SK-N-SH (cell line): ENCODE results near the gene G3BP1. TPM values are rescaled to one million over a fixed set of nuclear protein-coding genes. Genes with fewer than 3 reads are reported as not detected.

Experiments used
- CTCF ChIA-PET: fragments of 300-600, 350-600 bp; formaldehyde crosslinking; extraction: SDS; loops from one replicate; lab custom pipeline; 2021; lab: Yijun Ruan, JAX
- POLR2A ChIA-PET: fragments of 350-600 bp; sonication (Branson Sonifier 250); formaldehyde crosslinking; extraction: SDS; loops from one replicate; lab custom pipeline; 2020; ENCODE audit warnings: antibody characterized with exemption, inconsistent platforms; lab: Yijun Ruan, JAX
- DNase-seq: peaks from one replicate; pipeline ENCODE4 v3.0.0; 2012
- H2AFZ ChIP-seq: fragments of 200-600 bp; sonication (generic); 2 replicates; pipeline ENCODE4 v1.8.1; 2016; ENCODE audit warnings: antibody characterized with exemption, mild to moderate bottlenecking, low read depth
- H3F3A ChIP-seq: fragments of 200-600 bp; sonication (generic); replicated peaks from 2 replicates; pipeline ENCODE3; 2016; ENCODE audit warnings: antibody characterized with exemption, mild to moderate bottlenecking; ENCODE audit not compliant: insufficient read depth
- H3K27ac ChIP-seq, 2 experiments: fragments of 200-500 bp in 1 of 2; fragments of 200-600 bp in 1 of 2; sonication (Bioruptor generic) in 1 of 2; sonication (generic), shearing (Covaris generic) in 1 of 2; 2 replicates each; pipeline versions ENCODE4 v1.5.1 to v1.6.1; 2014 to 2016; ENCODE audit warnings: low read depth in 2 of 2, inconsistent platforms in 1 of 2, low read length in 1 of 2, mild to moderate bottlenecking in 1 of 2, mixed read lengths in 1 of 2
- H3K27me3 ChIP-seq: fragments of 200-600 bp; sonication (generic), shearing (Covaris generic); 2 replicates; pipeline ENCODE4 v1.6.1; 2016; ENCODE audit warnings: mixed run types; ENCODE audit not compliant: insufficient read depth
- H3K36me3 ChIP-seq, 2 experiments: fragments of 200-500 bp in 1 of 2; fragments of 200-600 bp in 1 of 2; sonication (Bioruptor generic) in 1 of 2; sonication (generic) in 1 of 2; replicated peaks in 1 of 2; 2 replicates each; pipeline versions ENCODE3 to v1.5.1; 2014 to 2016; ENCODE audit warnings: low read length in 1 of 2, mild to moderate bottlenecking in 1 of 2; ENCODE audit not compliant: insufficient read depth in 2 of 2, control insufficient read depth in 1 of 2
- H3K4me1 ChIP-seq, 2 experiments: fragments of 200-500 bp in 1 of 2; fragments of 200-600 bp in 1 of 2; sonication (Bioruptor generic) in 1 of 2; sonication (generic), shearing (Covaris generic) in 1 of 2; 2 replicates each; pipeline versions ENCODE4 v1.5.1 to v1.6.1; 2014 to 2016; ENCODE audit warnings: low read depth in 1 of 2, low read length in 1 of 2, mixed run types in 1 of 2; ENCODE audit not compliant: insufficient read depth in 2 of 2, control insufficient read depth in 1 of 2
- H3K4me2 ChIP-seq: fragments of 200-600 bp; sonication (generic), shearing (Covaris generic); 2 replicates; pipeline ENCODE4 v1.6.1; 2017; ENCODE audit warnings: mixed run types
- H3K4me3 ChIP-seq, 2 experiments: fragments of 200-500 bp in 1 of 2; fragments of 200-600 bp in 1 of 2; sonication (Bioruptor generic) in 1 of 2; sonication (generic), shearing (Covaris generic) in 1 of 2; 2 replicates each; pipeline versions ENCODE4 v1.5.1 to v1.8.1; 2014 to 2016; ENCODE audit warnings: low read depth in 2 of 2, inconsistent platforms in 1 of 2, low read length in 1 of 2, mild to moderate bottlenecking in 1 of 2, mixed read lengths in 1 of 2, moderate library complexity in 1 of 2
- H3K79me2 ChIP-seq: fragments of 200-600 bp; sonication (generic); 2 replicates; pipeline ENCODE4 v1.8.1; 2017; ENCODE audit warnings: mild to moderate bottlenecking; ENCODE audit not compliant: insufficient read depth
- H3K9ac ChIP-seq: fragments of 200-600 bp; sonication (generic); 2 replicates; pipeline ENCODE4 v1.6.1; 2017; ENCODE audit warnings: mixed run types
- H3K9me2 ChIP-seq: fragments of 200-600 bp; sonication (generic); 2 replicates; pipeline ENCODE4 v1.6.1; 2017; ENCODE audit warnings: mixed run types
- H3K9me3 ChIP-seq: fragments of 200-600 bp; sonication (generic); 2 replicates; pipeline ENCODE4 v1.6.1; 2017; ENCODE audit warnings: mixed run types, mild to moderate bottlenecking, moderate library complexity
- H4K20me1 ChIP-seq: fragments of 200-600 bp; sonication (generic); 2 replicates; pipeline ENCODE4 v1.6.1; 2017; ENCODE audit warnings: mild to moderate bottlenecking, mixed run types; ENCODE audit not compliant: insufficient read depth
- EP300 ChIP-seq, 2 experiments: IDR thresholded peaks; 2 replicates each; pipeline versions ENCODE4 v1.4.0 to v1.6.1; 2012; ENCODE audit warnings: borderline replicate concordance in 1 of 2, low read depth in 1 of 2, low read length in 1 of 2
- FOSL2 ChIP-seq: IDR thresholded peaks from 2 replicates; pipeline ENCODE4 v1.4.0; 2012; ENCODE audit warnings: low read depth, mild to moderate bottlenecking, moderate library complexity, borderline replicate concordance
- FOXJ3 ChIP-seq: sonication (generic); formaldehyde crosslinking; IDR thresholded peaks from 2 replicates; pipeline ENCODE4 v1.5.1; 2020; ENCODE audit warnings: mild to moderate bottlenecking, missing genetic modification reagents
- GATA2 ChIP-seq: sonication (generic); formaldehyde crosslinking; IDR thresholded peaks from 2 replicates; pipeline ENCODE4 v1.5.0; 2020; ENCODE audit warnings: mild to moderate bottlenecking, missing genetic modification reagents
- JUND ChIP-seq: IDR thresholded peaks from 2 replicates; pipeline ENCODE4 v1.4.0; 2012
- MAX ChIP-seq: IDR thresholded peaks from 2 replicates; pipeline ENCODE4 v1.4.0; 2012; ENCODE audit warnings: low read depth
- MEF2A ChIP-seq: IDR thresholded peaks from 2 replicates; pipeline ENCODE4 v1.4.0; 2012; ENCODE audit warnings: low read depth, borderline replicate concordance
- MXI1 ChIP-seq: IDR thresholded peaks from 2 replicates; pipeline ENCODE4 v1.6.1; 2012; ENCODE audit warnings: mild to moderate bottlenecking, low read depth, low read length, improper control_type of control experiment
- NRF1 ChIP-seq: IDR thresholded peaks from 2 replicates; pipeline ENCODE4 v1.6.1; 2012; ENCODE audit warnings: low read depth, mild to moderate bottlenecking, low read length
- RAD21 ChIP-seq: IDR thresholded peaks from 2 replicates; pipeline ENCODE4 v1.6.1; 2012; ENCODE audit warnings: mild to moderate bottlenecking, low read length
- RCOR1 ChIP-seq: fragments of 150-350 bp; IDR thresholded peaks from 2 replicates; pipeline ENCODE4 v1.6.1; 2017; ENCODE audit warnings: antibody characterized with exemption, low read length
- SIN3A ChIP-seq: IDR thresholded peaks from 2 replicates; pipeline ENCODE4 v1.6.1; 2012; ENCODE audit warnings: low read depth, mild to moderate bottlenecking, low read length, moderate library complexity, borderline replicate concordance
- TAF1 ChIP-seq: IDR thresholded peaks from 2 replicates; pipeline ENCODE4 v1.6.1; 2012; ENCODE audit warnings: low read depth, mild to moderate bottlenecking, low read length, moderate library complexity, borderline replicate concordance
- TCF12 ChIP-seq: IDR thresholded peaks from 2 replicates; pipeline ENCODE4 v1.4.0; 2012
- TEAD4 ChIP-seq: IDR thresholded peaks from 2 replicates; pipeline ENCODE4 v1.4.0; 2012; ENCODE audit warnings: mild to moderate bottlenecking, borderline replicate concordance; ENCODE audit not compliant: insufficient read depth
- USF2 ChIP-seq: fragments of 150-350 bp; IDR thresholded peaks from 2 replicates; pipeline ENCODE4 v1.6.1; 2017; ENCODE audit warnings: antibody characterized with exemption, low read length, low read depth, borderline replicate concordance
- YY1 ChIP-seq: IDR thresholded peaks from 2 replicates; pipeline ENCODE4 v1.4.0; 2012; ENCODE audit warnings: low read depth, mild to moderate bottlenecking
- WGBS: methylation state at CpG from one replicate; pipeline ENCODE4 v1.1.6; 2017; ENCODE audit warnings: low lambda C conversion rate; 5-methylcytosine and 5-hydroxymethylcytosine counted together
- polyA plus RNA-seq, 3 experiments: library from polyadenylated mRNA; depleted of rRNA; stranded (reverse); fragments of >200 nt; gene quantifications; 2 replicates each; pipeline ENCODE4 v1.2.3, GENCODE V29; 2012
- TF ChIP-seq, protein P1 (sequence below): IDR thresholded peaks from 2 replicates; pipeline ENCODE4 v1.4.0; 2012; ENCODE audit warnings: low read depth, borderline replicate concordance
- TF ChIP-seq, protein P2 (sequence below): fragments of 150-350 bp; IDR thresholded peaks from 2 replicates; pipeline ENCODE4 v1.6.1; 2016; ENCODE audit warnings: mild to moderate bottlenecking, low read depth, low read length

The G3BP1 gene
- polyA plus RNA-seq, 1 of the 3 experiments (the other 2 are of a cell fraction), result 21.7 TPM

GRCh38 chr5:151751091-151751490 lies 20.7 kb upstream of the G3BP1 start:
- POLR2A ChIA-PET, result interaction anchor here (1.5 kb wide), 1 partner anchor 20 kb away, joined by 6 read pairs; the partner anchor contains the start of gene G3BP1
- H3K79me2 ChIP-seq, result peaks cover 81% of the 10 kb centered on the region
- H3K27ac ChIP-seq, result no peak overlapping the region

GRCh38 chr5:151751593-151751992 lies 20.2 kb upstream of the G3BP1 start:
- Histone ChIP-seq H3K9me2 (no peaks in the 10 kb centered on the region), H3F3A (no peaks in the 10 kb centered on the region), H3K4me1 (no peaks in the 10 kb centered on the region), H3K36me3 (peaks cover 5 to 12% of the 10 kb centered on the region in 2 experiments), H2AFZ (no peak overlapping the region), H3K27ac (no peak overlapping the region), H3K9ac (no peak overlapping the region), H3K4me3 (no peak overlapping the region), H3K4me2 (no peak overlapping the region), H3K79me2 (peaks cover 86% of the 10 kb centered on the region), H3K27me3 (no peaks in the 10 kb centered on the region), H3K9me3 (no peaks in the 10 kb centered on the region), H4K20me1 (no peaks in the 10 kb centered on the region)
- POLR2A ChIA-PET, result interaction anchor here (1.5 kb wide), 1 partner anchor 20 kb away, joined by 6 read pairs; the partner anchor contains the start of gene G3BP1
- DNase-seq, result no peak
- CTCF ChIA-PET, result interaction anchor here (0.5 to 7.7 kb wide), 7 partner anchors 11 to 1396 kb away, joined by 3 to 88 read pairs (median 6); no protein-coding TSS in a partner anchor
- no peak for TF ChIP-seq SIN3A
- no peak for TF ChIP-seq RAD21
- TF ChIP-seq, protein P1, sequence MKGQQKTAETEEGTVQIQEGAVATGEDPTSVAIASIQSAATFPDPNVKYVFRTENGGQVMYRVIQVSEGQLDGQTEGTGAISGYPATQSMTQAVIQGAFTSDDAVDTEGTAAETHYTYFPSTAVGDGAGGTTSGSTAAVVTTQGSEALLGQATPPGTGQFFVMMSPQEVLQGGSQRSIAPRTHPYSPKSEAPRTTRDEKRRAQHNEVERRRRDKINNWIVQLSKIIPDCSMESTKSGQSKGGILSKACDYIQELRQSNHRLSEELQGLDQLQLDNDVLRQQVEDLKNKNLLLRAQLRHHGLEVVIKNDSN, result no peak
- no peak for TF ChIP-seq FOSL2
- TF ChIP-seq MAX, result no peak
- TF ChIP-seq MXI1, result no peak
- no peak for TF ChIP-seq JUND
- TF ChIP-seq EP300 (IDR thresholded peaks at IDR 0.05; ENCODE audit: borderline replicate concordance in 1 of 2, low read depth in 1 of 2, low read length in 1 of 2), result no peak
- no peak for TF ChIP-seq GATA2 (CRISPR knock-in tag)
- no peak for TF ChIP-seq MEF2A
- TF ChIP-seq RCOR1, result no peak
- WGBS, result 100% methylated on average over 3 of the region's 4 CpGs

More at GRCh38 chr5:151751091-151751490, 20.7 kb upstream of the G3BP1 start:
- Histone ChIP-seq H3K9ac (no peak overlapping the region), H3K9me2 (no peaks in the 10 kb centered on the region), H2AFZ (no peak overlapping the region), H4K20me1 (no peaks in the 10 kb centered on the region), H3K36me3 (peaks cover 5 to 12% of the 10 kb centered on the region in 2 experiments), H3K4me3 (no peak overlapping the region), H3K4me2 (no peak overlapping the region), H3K9me3 (no peaks in the 10 kb centered on the region), H3F3A (peaks cover 5% of the 10 kb centered on the region), H3K4me1 (no peaks in the 10 kb centered on the region), H3K27me3 (no peaks in the 10 kb centered on the region)
- no peak for TF ChIP-seq YY1
- TF ChIP-seq TEAD4, result no peak
- TF ChIP-seq TAF1, result no peak
- no peak for TF ChIP-seq USF2
- TF ChIP-seq MXI1, result no peak
- TF ChIP-seq FOXJ3 (CRISPR knock-in tag), result no peak
- no peak for TF ChIP-seq SIN3A
- no peak for TF ChIP-seq TCF12
- no peak for TF ChIP-seq FOSL2
- no peak for TF ChIP-seq NRF1
- TF ChIP-seq, protein P2, sequence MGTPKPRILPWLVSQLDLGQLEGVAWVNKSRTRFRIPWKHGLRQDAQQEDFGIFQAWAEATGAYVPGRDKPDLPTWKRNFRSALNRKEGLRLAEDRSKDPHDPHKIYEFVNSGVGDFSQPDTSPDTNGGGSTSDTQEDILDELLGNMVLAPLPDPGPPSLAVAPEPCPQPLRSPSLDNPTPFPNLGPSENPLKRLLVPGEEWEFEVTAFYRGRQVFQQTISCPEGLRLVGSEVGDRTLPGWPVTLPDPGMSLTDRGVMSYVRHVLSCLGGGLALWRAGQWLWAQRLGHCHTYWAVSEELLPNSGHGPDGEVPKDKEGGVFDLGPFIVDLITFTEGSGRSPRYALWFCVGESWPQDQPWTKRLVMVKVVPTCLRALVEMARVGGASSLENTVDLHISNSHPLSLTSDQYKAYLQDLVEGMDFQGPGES, result no peak
- no peak for DNase-seq
- 97% methylated on average over 4 of the region's 4 CpGs for WGBS
- CTCF ChIA-PET, result interaction anchor here (0.5 to 7.7 kb wide), 8 partner anchors 10 to 1396 kb away, joined by 3 to 88 read pairs (median 4); no protein-coding TSS in a partner anchor
